H1 (cell line): ENCODE measurements around the gene GJD3. TPM values are rescaled to one million over a fixed set of nuclear protein-coding genes. Genes with fewer than 3 reads are reported as not detected.

Source experiments
- CTCF ChIA-PET: fragments of 300-600 bp; sonication (Branson Sonifier 250); formaldehyde crosslinking; loops from one replicate; lab custom pipeline; 2021; ENCODE audit not compliant: partially characterized antibody; lab: Charles Lee
- POLR2A ChIA-PET: fragments of 300-600 bp; sonication (Branson Sonifier 250); formaldehyde crosslinking; loops from one replicate; lab custom pipeline; 2021; ENCODE audit warnings: inconsistent platforms; ENCODE audit not compliant: partially characterized antibody; lab: Charles Lee
- DNase-seq, 2 experiments: peaks; one replicate each; pipeline versions ENCODE4 v3.0.0 to v3.0.0-alpha.2; 2010 to 2022; ENCODE audit warnings: low spot score in 2 of 2, low read depth in 1 of 2, mixed read lengths in 1 of 2
- FAIRE-seq: peaks from 2 replicates; lab custom pipeline; 2011; peaks lifted over from hg19 to GRCh38; lab: Jason Lieb, UNC
- H2AFZ ChIP-seq: 2 replicates; pipeline ENCODE4 v1.8.1; 2012; ENCODE audit warnings: low read length, inconsistent platforms
- H2AK5ac ChIP-seq: 2 replicates; pipeline ENCODE4 v1.6.1; 2013; ENCODE audit warnings: low read depth, low read length
- H2BK120ac ChIP-seq: replicated peaks from 2 replicates; pipeline ENCODE3; 2013; ENCODE audit warnings: low read depth, low read length, inconsistent platforms
- H2BK12ac ChIP-seq: 2 replicates; pipeline ENCODE4 v1.6.1; 2013; ENCODE audit warnings: low read depth, low read length
- H2BK15ac ChIP-seq: 2 replicates; pipeline ENCODE4 v1.6.1; 2013; ENCODE audit warnings: low read length
- H2BK20ac ChIP-seq: 2 replicates; pipeline ENCODE4 v1.6.1; 2013; ENCODE audit warnings: low read length
- H2BK5ac ChIP-seq: 2 replicates; pipeline ENCODE4 v1.6.1; 2013; ENCODE audit warnings: low read depth, low read length
- H3K14ac ChIP-seq: 2 replicates; pipeline ENCODE4 v1.6.1; 2013; ENCODE audit warnings: inconsistent platforms; ENCODE audit not compliant: insufficient read length
- H3K18ac ChIP-seq: 2 replicates; pipeline ENCODE4 v1.6.1; 2013; ENCODE audit warnings: low read length; ENCODE audit errors: extremely low read depth
- H3K23ac ChIP-seq: 2 replicates; pipeline ENCODE4 v1.6.1; 2013; ENCODE audit warnings: inconsistent platforms; ENCODE audit not compliant: insufficient read length
- H3K23me2 ChIP-seq: 2 replicates; pipeline ENCODE4 v1.6.1; 2013; ENCODE audit warnings: low read depth, low read length
- H3K27ac ChIP-seq: 2 replicates; pipeline ENCODE4 v1.6.1; 2011; ENCODE audit warnings: low read depth, low read length, inconsistent platforms
- H3K27me3 ChIP-seq, 4 experiments: replicated peaks in 1 of 4; 1 replicate in 1 of 4; 2 replicates in 3 of 4; pipeline versions ENCODE4 v1.6.1 to v1.8.1; 2011 to 2013; ENCODE audit warnings: low read length in 3 of 4, mild to moderate bottlenecking in 3 of 4, inconsistent platforms in 2 of 4, mixed read lengths in 2 of 4, moderate library complexity in 1 of 4; ENCODE audit not compliant: control insufficient read depth in 3 of 4, insufficient read depth in 3 of 4; ENCODE audit errors: extremely low read depth in 1 of 4
- H3K36me3 ChIP-seq, 4 experiments: 2 replicates each; pipeline versions ENCODE4 v1.6.1 to v1.8.1; 2011 to 2013; ENCODE audit warnings: mild to moderate bottlenecking in 4 of 4, low read length in 3 of 4, moderate library complexity in 2 of 4, control low read depth in 1 of 4, inconsistent platforms in 1 of 4; ENCODE audit not compliant: insufficient read depth in 4 of 4, control insufficient read depth in 2 of 4
- H3K4ac ChIP-seq: replicated peaks from 2 replicates; pipeline ENCODE3; 2013; ENCODE audit warnings: low read length, low read depth, mixed read lengths, inconsistent platforms; ENCODE audit not compliant: insufficient read length
- H3K4me1 ChIP-seq, 4 experiments: replicated peaks in 1 of 4; 1 replicate in 1 of 4; 2 replicates in 3 of 4; pipeline versions ENCODE4 v1.6.1 to v1.8.1; 2011 to 2013; ENCODE audit warnings: low read length in 3 of 4, inconsistent platforms in 2 of 4, mixed read lengths in 1 of 4; ENCODE audit not compliant: insufficient read depth in 4 of 4, control insufficient read depth in 3 of 4
- H3K4me2 ChIP-seq, 2 experiments: 2 replicates each; pipeline versions ENCODE4 v1.6.1 to v1.8.1; 2011 to 2013; ENCODE audit warnings: low read depth in 2 of 2, low read length in 2 of 2, control low read depth in 1 of 2, inconsistent platforms in 1 of 2, mild to moderate bottlenecking in 1 of 2; ENCODE audit not compliant: insufficient read depth in 1 of 2
- H3K4me3 ChIP-seq, 4 experiments: fragments of 200-600, 300-600 bp in 1 of 4; sonication (generic), shearing (Covaris generic), sonication (Bioruptor Twin) in 1 of 4; 2 replicates each; pipeline versions ENCODE4 v1.5.1 to v1.8.1; 2011 to 2016; ENCODE audit warnings: low read length in 4 of 4, low read depth in 3 of 4, control low read depth in 2 of 4, inconsistent platforms in 2 of 4, mild to moderate bottlenecking in 2 of 4, mixed read lengths in 1 of 4, moderate library complexity in 1 of 4; ENCODE audit not compliant: insufficient read depth in 2 of 4; ENCODE audit errors: extremely low read depth in 1 of 4
- H3K56ac ChIP-seq: replicated peaks from 2 replicates; pipeline ENCODE3; 2013; ENCODE audit warnings: low read depth, mild to moderate bottlenecking, mixed read lengths, low read length, inconsistent platforms; ENCODE audit not compliant: insufficient read length
- H3K79me1 ChIP-seq: 2 replicates; pipeline ENCODE4 v1.6.1; 2013; ENCODE audit warnings: low read depth, low read length, control low read depth
- H3K79me2 ChIP-seq, 2 experiments: 2 replicates each; pipeline versions ENCODE4 v1.6.1 to v1.8.1; 2012 to 2013; ENCODE audit warnings: low read length in 2 of 2, mild to moderate bottlenecking in 2 of 2, inconsistent platforms in 1 of 2; ENCODE audit not compliant: insufficient read depth in 2 of 2, control insufficient read depth in 1 of 2
- H3K9ac ChIP-seq, 4 experiments: replicated peaks in 1 of 4; 1 replicate in 1 of 4; 2 replicates in 3 of 4; pipeline versions ENCODE4 v1.6.1 to v1.8.1; 2011 to 2013; ENCODE audit warnings: low read depth in 3 of 4, low read length in 3 of 4, control low read depth in 2 of 4, mild to moderate bottlenecking in 2 of 4, moderate library complexity in 2 of 4, inconsistent platforms in 1 of 4; ENCODE audit errors: extremely low read depth in 1 of 4
- H3K9me3 ChIP-seq, 2 experiments: 2 replicates each; pipeline versions ENCODE4 v1.6.1 to v1.8.1; 2012 to 2013; ENCODE audit warnings: mild to moderate bottlenecking in 2 of 2, moderate library complexity in 2 of 2, control low read depth in 1 of 2, inconsistent platforms in 1 of 2, low read depth in 1 of 2, low read length in 1 of 2, mixed read lengths in 1 of 2; ENCODE audit not compliant: insufficient read depth in 2 of 2
- H4K20me1 ChIP-seq, 2 experiments: replicated peaks in 1 of 2; 2 replicates each; pipeline versions ENCODE3 to v1.8.1; 2011 to 2013; ENCODE audit warnings: inconsistent platforms in 2 of 2, low read length in 2 of 2, mild to moderate bottlenecking in 1 of 2; ENCODE audit not compliant: insufficient read depth in 2 of 2, control insufficient read depth in 1 of 2
- H4K5ac ChIP-seq: 2 replicates; pipeline ENCODE4 v1.6.1; 2013; ENCODE audit warnings: low read length, low read depth, mixed read lengths, inconsistent platforms; ENCODE audit not compliant: insufficient read length
- H4K8ac ChIP-seq: 2 replicates; pipeline ENCODE4 v1.8.0; 2013; ENCODE audit warnings: mild to moderate bottlenecking, moderate library complexity, low read length, inconsistent platforms; ENCODE audit not compliant: insufficient read depth; ENCODE audit errors: extremely low read depth
- H4K91ac ChIP-seq: replicated peaks from 2 replicates; pipeline ENCODE3; 2013; ENCODE audit warnings: low read length, mixed read lengths, inconsistent platforms; ENCODE audit not compliant: insufficient read length
- TEAD4 ChIP-seq: IDR thresholded peaks from 2 replicates; pipeline ENCODE4 v1.6.1; 2012; ENCODE audit warnings: low read depth, low read length, inconsistent platforms, mixed read lengths
- WGBS, 2 experiments: shearing (Covaris generic) in 1 of 2; methylation state at CpG; one replicate each; pipeline versions ENCODE4 v1.1.6 to v1.1.7; 2013 to 2015; ENCODE audit warnings: low lambda C conversion rate in 2 of 2, mixed read lengths in 2 of 2, inconsistent platforms in 1 of 2, low coverage in 1 of 2, missing lambda C conversion rate in 1 of 2; ENCODE audit not compliant: insufficient replicate concordance in 2 of 2, insufficient coverage in 1 of 2, insufficient read length in 1 of 2; ENCODE audit errors: extremely low coverage in 1 of 2, missing lambda C conversion rate in 1 of 2; 5-methylcytosine and 5-hydroxymethylcytosine counted together
- polyA plus RNA-seq, 7 experiments: library from polyadenylated mRNA; depleted of rRNA in 3 of 7; stranded (reverse) in 5 of 7; unstranded in 2 of 7; fragments of >200 nt in 5 of 7; fragments of 200-250 nt in 2 of 7; gene quantifications; 1 replicate in 5 of 7; 2 replicates in 1 of 7; 4 replicates in 1 of 7; pipeline versions ENCODE4 v1.2.1 to v1.2.3, GENCODE V29; 2011 to 2013; ENCODE audit warnings: missing spikeins in 2 of 7, mixed read lengths in 2 of 7
- total RNA-seq: library from RNA; stranded (reverse); fragmentation: NEBNext Ultra II Directional; extraction: Animal tissue kit (Norgen Biotek cat#: 25700); gene quantifications from 2 replicates; pipeline ENCODE4 v1.2.1, GENCODE V29; 2021

Gene GJD3
- total and polyA plus RNA-seq, 2 of the 8 experiments (the other 6 are each of a cell fraction or from before 2014, with no cell fraction given) = 0.53 to 1.9 TPM

DNA sequence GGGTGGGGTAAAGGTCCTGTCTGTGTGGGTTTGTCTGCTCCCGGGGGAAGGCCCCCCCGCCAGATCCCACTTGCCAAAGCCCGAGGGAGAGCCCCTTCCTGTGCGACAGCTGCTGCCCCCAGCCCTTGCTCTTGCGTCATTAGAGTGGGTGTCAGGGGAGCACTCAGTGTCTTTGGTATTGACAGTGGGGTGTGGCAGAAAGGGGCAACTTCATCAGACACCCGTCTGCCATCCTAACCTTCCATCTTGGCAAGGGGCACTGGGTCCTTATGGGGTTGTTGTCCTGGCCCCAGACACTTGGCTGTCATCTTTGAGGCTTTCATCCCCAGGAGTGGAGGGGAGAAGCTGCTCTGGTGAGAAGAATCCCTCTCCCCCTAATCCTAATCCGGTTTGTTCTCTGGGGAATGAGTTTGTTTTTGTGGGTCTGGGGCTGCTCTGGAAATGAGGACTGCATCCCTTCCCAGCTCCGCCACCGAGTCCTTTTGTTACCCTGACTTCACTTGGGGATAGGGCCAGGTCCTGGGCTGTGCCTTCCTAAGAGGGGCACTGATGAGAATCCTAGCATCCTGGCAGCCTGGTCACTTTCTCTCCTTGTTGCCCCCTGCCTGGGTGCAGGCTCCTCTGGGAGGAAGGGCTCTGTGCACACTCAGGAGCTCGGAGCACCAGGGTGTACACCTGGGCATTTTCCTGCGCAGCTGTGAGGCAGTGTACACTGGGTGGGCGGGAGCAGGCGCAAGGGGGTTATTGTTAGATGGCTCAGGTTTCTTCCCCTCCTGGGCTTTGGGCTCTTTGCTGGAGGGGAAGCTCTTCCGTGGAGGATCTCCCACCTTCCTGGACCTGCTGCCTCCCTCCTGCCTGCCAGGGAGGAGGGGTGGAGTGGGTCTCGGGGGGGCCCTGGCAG lies 21.1 kb downstream of the GJD3 start:
- Histone ChIP-seq H3K4me3 (peak overlapping the region in 1 of 4 experiments; percentile 74; a peak in 2 of 8 replicates), H2AK5ac (no peak overlapping the region; the same call in 1 of the 2 replicates), H3K36me3 (no peaks in the 10 kb centered on the region; a peak in 1 of 8 replicates), H2BK5ac (no peak overlapping the region), H3K4ac (no peak overlapping the region), H3K9ac (no peak overlapping the region), H3K18ac (no peak overlapping the region), H4K91ac (no peak overlapping the region), H3K56ac (no peak overlapping the region), H4K20me1 (peaks cover 23 to 52% of the 10 kb centered on the region in 2 experiments), H2BK120ac (no peak overlapping the region), H3K79me2 (no peaks in the 10 kb centered on the region; a peak in 1 of 4 replicates), H3K23ac (no peak overlapping the region), H3K23me2 (peaks cover 29% of the 10 kb centered on the region; the same call in 1 of the 2 replicates), H4K8ac (no peak overlapping the region), H3K14ac (no peak overlapping the region), H2BK15ac (0 out of 2 replicates have a peak overlapping the region, but pooled peaks have one; percentile 12), H3K4me1 (peaks cover 21 to 56% (median 48%) of the 10 kb centered on the region in 4 experiments), H3K27ac (no peak overlapping the region), H3K4me2 (peak overlapping the region; percentile 73 to 91; a peak in 3 of 4 replicates), H3K79me1 (peaks cover 2% of the 10 kb centered on the region; the same call in 1 of the 2 replicates), H3K27me3 (peaks cover 17 to 82% (median 62%) of the 10 kb centered on the region in 4 experiments), H4K5ac (no peak overlapping the region), H3K9me3 (no peaks in the 10 kb centered on the region), H2BK20ac (0 out of 2 replicates have a peak overlapping the region, but pooled peaks have one; percentile 61), H2BK12ac (0 out of 2 replicates have a peak overlapping the region, but pooled peaks have one; percentile 43), H2AFZ (no peak overlapping the region)
- DNase-seq (no peak), FAIRE-seq (no peak)
- TF ChIP-seq TEAD4 = no peak
- ChIA-PET CTCF (interaction anchor here (1.0 to 30.8 kb wide), 5 partner anchors 9 to 59 kb away, joined by 3 to 1198 read pairs (median 4); partner anchors contain the start of genes GJD3 and RARA), POLR2A (interaction anchor here (1.0 to 27.8 kb wide), 5 partner anchors 8 to 149 kb away, joined by 3 to 570 read pairs (median 6); partner anchors contain the start of genes CDC6 and RARA)
- 58% methylated on average over 14 of the region's 15 CpGs; no CpG with 5 or more reads in 1 of the 2 experiments for WGBS, 2 experiments
